HuH-7 (cell line): Measurements from ENCODE around the gene HOXC11.

Experiments used
- DNase-seq: peaks from one replicate; pipeline ENCODE4 v3.0.0; 2011; ENCODE audit warnings: low spot score

HOXC11 gene

DNA sequence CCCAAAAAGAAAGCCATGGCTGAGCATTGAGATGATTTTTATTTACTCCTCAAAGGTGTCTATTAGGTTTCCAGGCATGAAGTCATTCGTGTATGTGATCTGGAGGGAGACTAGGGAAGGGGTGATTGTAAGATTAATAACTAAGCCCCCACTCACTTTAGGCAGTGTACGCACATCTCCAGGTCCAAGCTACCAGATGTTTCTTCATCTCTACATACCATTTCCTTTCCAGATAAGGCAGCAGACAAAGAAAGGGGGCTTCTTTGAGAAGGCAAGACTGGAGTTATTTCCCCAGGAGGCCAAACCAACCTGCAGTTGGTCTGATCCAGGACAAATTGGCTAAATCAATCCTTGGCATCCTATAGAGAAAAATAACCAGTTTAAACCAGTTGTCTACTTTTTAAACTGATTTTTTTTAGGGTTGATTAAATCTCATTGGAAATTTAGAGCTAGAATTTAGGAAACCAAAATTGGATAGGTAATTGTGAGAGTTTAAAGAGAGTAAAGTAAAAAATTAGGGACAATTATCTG, 30.4 kb upstream of the HOXC11 start:
- DNase-seq = no peak

DNA sequence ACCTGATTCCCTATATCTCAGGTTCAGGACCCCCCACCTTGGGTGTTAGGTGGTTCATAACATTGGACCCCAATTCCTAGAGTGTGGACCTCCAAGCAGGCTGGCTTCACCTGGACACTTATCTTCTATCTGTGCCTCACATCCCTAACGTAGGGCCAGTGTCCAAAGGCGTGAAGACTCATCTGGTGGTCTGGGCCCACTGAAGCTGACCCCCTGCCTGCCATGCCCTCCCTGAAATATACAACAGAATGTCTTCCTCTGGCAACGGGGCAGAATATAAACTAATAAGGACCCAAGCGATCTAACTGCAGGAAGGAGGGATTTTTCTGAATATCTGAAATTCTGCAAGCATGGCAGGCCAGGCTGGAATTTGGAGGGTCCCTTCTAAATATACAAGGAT, 28.7 kb upstream of the HOXC11 start:
- DNase-seq = no peak

DNA sequence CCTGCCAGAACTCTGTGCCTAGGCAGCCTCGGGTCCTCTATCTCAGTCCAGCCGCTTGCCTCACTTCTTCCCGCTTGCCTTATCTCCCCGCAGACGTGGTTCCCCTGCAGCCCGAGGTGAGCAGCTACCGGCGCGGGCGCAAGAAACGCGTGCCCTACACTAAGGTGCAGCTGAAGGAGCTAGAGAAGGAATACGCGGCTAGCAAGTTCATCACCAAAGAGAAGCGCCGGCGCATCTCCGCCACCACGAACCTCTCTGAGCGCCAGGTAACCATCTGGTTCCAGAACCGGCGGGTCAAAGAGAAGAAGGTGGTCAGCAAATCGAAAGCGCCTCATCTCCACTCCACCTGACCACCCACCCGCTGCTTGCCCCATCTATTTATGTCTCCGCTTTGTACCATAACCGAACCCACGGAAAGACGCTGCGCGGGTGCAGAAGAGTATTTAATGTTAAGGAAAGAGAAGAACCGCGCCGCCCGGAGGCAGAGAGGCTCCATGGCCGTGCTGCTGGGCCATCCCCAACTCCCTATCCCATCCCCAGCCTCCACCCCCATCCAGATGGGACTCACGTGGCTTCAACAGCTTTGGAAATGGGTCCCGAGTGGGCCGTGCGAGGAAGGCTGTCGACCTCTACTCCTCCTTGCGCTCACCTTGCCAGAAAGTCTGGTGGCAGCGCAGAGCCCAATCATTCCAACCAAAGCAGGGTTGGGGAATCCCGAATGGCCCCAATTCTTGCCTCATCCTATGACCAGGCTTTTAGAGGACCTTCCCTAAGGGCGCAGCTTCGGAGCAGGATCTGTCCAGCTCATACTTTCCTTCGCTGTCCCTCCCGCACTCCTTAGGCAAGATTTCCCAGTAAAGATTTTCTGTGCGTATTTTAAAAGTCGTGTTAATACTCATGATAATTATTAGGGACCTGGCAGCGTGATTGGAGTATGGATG, 27.7 kb upstream of the HOXC11 start:
- DNase-seq = no peak

DNA sequence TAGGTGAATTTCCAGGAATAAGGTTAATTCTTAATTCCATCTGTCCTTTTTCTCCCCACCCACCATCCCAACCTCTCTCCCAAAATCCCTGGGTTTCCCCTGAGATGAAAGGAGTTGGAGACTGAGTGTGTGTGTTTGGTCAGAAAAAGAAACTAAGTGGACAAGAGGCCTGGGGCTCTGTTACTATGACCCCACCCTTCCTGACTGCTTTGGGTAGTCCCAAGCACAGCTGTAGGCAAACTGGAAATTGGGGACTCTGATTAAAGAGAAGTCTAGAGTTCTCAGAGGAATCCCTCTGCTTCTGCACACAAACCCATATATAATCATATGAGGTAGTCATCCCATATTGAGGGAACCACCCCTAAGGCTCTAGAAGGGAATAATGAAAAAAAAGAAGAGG, 25.2 kb upstream of the HOXC11 start:
- DNase-seq = no peak

DNA sequence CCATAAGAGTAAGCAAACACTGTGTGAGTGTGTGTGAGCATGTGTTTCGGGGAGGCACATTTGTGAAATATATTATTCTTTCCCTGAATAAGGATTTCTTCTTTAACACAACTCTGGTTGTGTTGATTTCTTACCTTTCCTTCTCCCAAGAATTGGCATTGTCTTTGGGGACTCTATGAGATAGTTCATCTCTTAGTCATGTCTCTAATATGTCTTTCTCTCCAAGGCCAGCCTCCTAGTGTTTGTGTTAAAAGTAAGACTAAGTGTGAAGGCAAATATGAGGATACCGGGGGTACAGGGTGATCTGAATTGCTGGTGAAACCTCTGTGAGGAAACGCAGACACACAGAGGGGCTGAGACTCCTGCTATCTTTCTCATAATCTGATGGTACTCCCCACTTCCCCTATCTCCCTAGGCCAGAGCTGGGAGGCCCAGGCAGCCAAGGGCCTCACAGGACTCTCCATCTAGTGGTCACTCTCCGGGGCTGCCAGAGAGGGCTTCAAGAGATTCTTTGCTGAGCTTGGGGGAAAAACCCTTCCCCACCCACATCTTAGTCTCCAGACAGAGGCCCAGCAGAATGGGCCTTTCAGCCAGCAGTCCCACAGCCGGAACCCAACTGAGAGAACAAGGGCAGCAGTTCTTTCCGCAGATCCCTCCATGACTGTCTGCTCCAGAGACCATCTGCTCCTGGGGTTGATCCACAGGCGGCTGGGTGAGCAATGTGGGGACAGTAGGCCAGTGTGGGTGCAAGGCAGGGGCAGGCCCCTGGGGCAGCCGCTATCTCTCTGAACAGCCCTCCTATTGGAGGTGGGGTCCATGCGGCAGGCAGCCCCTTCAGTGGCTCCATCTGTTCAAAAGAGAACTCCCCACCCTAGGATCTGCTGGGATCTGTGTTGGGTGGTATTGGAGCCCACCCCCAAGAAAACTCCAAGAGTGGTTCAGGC, 24.0 kb upstream of the HOXC11 start:
- DNase-seq = peak; percentile 78

DNA sequence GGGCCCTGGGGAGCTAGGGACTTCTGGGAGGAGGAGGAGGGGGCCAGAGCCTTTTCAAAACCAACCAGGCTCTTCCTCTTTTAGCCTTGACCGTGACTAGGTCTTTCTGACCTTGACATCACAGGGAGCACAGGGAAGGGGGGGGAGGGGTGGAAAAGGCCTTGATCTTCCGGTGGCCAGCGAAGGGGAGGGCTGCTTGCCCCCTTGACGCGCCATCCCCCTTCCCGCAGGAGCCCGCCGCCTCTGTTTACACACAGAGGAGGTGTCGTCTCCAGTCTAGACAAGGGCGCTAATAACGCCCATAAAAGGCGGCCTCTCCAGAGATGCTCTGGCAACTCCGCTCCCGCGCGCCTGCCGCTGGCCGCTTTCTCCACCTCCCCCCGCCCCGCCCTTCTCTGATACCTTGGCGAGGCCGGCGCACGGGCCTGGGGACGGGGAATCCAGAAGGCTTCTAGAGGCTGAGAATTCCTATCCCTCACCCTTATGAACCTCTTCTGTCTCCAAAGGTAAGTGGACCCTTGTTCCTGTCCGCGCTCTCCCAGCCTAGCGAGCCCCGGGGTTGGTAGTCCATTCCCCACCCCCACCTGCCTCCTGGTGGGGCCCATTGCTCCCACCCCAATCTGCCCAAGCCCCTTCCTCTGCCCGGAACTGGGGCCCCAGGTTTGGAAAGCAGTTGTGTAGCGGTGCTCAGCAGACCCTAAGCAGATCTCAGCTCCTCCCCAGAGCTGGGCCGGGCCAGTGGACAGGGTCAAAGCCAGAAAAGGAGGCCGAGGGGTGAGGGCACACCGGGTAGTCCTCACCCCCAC, 23.1 kb upstream of the HOXC11 start:
- peak; percentile 65 for DNase-seq

DNA sequence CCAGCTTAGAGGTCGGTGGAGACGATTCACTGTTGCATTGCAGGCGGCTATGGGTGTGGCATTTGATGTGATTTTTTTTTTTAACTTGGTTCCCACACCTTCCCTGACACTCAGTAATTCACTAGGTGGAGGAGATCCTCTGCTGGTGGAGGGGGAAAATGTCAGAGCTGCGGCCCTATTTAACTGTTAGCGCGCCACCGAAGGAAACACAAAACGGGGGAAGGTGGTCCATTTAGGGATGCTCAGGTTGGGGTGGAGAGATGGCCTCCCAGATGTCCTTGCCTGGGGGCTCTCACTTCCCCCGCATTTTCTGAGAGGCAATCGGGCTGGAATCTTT, 22.5 kb upstream of the HOXC11 start:
- DNase-seq = peak; percentile 70

DNA sequence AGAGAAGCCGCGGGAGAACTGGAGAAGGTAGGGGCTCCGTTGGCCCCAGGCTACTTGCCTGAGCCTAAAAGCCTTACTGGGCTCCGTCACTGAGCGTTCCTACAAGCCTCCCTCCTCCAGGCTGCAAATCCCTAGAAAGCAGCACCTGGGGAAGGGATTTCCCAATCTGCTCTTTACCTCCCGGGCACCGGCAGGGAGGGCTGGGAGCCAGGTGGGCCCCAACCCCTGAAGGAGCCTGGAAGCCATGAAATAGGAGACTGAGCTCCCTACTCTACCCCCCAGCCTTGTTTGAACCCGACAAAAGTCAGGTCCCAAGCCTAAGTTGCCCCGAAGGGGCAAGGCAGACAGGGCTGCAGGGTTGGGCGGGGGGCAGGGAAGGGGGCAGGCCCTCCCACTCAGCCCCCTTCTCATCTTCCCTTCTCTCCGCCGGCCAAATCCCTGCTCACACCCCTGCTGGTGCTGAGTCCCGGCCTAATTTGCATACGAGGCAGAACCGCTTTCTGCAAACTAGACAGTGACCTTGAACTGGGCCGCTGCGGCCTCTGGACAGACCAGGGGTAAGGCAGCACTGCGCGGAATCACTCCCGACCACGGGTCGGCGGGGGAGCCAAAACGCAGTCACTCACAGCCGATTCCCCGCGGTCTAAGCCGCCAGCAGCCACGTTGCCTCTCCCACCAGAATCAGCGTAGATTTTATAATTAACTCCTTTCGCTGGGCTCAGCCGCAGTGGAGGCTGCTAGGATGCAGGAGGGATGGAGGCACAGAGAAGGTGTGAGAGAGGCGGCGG, 21.9 kb upstream of the HOXC11 start:
- DNase-seq = no peak

DNA sequence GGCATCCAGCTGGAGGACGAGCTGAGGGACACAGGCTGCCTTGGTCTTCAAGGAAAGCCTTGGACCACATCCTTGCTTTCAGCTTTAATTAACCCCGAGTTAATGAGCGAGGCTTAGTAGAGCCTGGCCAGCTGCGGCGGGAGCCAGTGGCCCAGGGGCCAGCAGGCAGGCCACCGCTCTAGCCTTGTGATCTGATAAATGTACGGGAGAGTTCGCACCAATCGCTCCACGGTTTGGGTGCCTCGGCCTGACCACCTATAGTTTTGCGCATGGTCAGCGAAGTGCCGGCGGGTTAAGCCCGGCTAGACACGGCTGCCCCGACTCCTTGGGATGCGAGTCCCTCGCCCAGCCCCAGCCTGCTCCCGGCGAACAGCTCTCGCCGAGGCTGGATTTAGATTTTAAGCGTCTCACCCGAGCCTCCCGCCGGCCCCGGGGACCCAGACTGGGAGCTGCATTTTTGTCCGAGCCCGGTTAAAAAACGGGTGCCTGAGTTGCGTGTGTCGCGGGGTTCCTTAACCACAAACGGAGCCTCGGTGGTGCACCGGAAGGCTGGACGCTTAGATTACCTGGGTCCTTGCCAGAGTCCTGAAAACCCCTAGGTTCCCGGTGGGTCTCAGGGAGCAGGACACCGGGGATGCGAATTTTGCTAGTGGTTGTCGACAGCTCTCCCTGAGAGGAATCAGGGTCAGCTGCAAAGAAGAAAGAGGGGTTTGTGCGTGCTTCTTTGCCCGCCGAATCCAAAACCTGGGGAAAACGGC, 21.2 kb upstream of the HOXC11 start:
- DNase-seq = no peak

DNA sequence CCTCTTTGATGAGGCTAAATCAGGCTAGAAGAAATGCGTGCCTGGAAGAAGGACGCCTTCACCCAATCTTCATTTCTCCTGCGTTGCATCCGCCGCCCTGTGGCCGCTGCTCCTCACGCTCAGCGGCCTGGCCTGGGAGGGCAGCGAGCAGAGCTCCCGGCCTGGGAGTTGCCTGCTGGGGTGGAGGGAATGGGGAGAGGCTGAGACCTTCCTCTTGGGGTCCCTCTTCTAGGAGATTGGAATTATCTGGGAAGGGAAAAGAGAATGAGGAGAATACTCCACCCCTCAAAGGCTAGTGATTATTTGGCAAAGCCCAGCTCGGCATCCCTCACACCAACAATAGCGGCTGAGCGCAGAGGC, 20.6 kb upstream of the HOXC11 start:
- no peak for DNase-seq

DNA sequence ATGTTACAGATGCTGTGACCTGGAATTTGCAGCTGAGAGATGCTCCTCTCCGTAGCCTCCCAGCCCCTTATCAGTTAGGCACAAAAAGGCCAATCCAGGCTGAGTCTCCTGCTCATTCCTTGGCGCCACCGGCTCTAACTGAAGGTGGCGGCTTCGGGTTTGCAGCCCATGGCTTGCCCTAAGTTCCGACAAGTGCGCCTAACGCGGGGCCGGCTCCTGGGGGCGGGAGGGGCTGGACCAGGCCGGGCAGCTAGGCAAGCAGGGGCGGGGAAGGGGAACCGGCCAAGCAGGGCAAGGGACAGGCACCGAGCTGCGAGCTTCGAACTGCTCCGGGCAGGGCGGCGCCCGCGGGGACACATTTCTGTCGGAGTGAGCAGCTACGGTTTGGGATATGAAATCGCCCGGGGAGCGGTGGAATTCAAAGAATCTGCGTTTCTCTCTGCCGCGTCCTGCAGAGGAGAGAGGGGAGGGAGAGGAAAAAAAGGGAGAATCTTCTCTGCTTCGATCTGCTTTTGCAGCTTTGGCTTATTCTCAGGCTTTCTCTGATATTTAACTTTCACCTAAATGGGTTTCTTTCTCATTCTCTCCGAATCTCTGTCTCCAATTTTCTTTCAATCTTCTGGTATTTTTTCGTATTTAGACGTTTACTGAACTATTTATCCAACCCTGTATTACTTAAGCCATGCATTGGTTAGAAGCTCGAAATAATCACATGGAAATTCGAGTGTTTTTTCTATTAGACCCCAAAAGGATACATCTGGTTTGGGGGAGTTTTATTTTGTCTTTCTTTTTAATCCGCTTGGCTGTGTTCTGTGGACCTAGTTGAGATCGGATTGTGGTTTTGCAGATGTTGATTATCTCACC, 19.8 kb upstream of the HOXC11 start:
- peak; percentile 82 for DNase-seq

DNA sequence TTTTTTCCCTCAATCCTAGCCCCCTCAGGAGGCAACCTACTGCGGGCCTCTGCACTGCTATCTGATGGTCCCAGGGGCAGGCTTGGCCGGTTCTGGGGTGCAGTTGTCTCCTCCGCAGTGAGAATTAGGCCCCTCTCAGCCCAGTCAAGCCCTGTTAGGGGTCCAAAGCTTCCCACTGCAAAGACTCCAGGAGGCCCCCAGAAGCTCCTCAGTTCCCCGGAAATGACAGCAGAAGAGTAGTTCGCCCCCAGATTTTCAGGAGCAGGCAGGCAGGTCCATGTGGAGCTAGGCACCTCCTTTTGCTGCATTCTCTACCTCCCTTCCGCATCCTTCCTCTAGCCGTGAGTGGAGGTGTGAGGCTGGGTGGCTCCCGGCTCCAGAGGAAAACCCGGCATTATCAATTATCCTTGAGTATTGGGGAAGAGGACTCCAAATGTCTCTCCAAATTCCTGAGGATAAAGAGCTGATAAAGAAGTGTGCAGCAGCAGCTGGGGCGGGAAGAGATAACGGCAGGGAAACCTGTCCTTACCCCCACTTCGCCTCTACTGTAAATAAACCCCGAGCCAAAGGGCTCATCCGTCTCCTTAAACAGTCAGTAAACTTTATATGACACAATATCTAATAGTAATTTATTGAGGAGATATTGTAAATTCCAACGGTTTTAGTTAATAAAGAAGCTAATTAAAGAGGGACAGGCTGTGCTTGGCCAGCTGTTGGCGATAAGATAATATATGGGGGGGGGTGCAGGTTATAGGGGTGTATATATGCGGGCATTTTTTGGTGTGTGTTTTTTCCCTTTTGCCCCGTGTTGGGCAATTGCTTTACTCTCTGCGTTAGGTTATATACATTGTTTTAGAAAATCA, 18.9 kb upstream of the HOXC11 start:
- DNase-seq = no peak

DNA sequence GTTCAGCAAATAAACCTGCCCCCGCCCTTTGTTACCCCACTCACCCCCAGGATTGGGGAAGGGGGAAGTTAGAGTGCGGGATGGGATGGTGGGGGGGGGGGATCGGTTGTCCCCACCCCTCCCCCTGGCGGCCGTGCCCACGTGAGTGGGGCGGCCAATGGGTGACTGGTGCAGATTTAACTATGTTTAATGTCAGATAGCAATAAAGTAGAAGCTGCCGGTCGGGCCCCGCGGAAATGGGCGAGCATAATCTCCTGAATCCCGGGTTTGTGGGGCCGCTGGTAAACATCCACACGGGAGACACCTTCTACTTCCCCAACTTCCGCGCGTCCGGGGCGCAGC, 18.3 kb upstream of the HOXC11 start, which contains the start of gene HOXC12:
Gene HOXC12 (plus strand): TSS at position 210 of the 342 bp plus-strand sequence. CDS start 27 bp downstream, at position 237.
- no peak for DNase-seq

DNA sequence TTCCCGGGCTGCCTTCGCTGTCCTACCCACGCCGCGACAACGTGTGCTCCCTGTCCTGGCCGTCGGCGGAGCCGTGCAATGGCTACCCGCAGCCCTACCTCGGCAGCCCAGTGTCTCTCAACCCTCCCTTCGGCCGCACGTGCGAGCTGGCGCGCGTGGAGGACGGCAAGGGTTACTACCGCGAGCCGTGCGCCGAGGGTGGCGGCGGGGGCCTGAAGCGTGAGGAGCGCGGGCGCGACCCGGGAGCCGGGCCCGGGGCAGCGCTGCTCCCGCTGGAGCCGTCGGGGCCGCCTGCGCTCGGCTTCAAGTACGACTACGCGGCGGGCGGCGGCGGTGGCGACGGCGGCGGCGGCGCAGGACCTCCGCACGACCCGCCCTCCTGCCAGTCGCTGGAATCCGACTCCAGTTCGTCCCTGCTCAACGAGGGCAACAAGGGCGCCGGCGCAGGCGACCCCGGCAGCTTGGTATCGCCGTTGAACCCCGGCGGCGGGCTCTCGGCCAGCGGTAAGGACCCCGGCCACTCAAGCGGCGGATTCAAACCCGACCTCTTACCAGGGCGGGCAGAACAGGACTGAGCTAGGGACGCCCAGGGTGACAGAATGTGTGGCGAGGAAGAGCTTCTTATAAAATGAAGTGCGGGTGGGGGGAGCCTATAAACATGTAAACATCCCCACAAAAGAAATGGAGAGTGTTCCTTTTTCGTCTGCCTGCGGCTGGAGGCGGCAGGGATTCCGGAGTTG, 17.7 kb upstream of the HOXC11 start:
- DNase-seq = no peak

DNA sequence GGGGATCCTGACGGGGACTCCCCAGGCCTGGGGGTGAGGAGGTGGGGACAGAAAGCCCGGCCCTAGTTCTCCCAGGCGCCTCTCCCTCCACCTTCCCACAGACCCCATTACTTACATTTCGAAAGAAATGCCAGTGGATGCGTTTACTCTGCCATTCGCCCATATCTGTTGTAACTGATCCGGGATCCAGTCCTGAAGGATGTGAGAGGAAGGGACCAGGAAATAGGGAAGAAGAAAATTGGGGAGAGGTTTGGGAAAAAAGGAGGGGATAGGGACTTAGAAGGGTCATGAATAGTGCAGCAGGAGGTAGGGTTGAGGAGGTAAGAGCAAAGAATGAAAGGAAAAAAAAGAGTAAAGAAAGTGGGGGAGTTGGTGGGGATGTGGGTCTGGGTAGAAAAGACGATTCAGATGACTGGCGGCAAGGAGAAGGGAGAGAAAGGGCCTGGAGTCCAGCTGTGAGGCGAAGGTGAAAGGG, 17.1 kb upstream of the HOXC11 start:
- no peak for DNase-seq

DNA sequence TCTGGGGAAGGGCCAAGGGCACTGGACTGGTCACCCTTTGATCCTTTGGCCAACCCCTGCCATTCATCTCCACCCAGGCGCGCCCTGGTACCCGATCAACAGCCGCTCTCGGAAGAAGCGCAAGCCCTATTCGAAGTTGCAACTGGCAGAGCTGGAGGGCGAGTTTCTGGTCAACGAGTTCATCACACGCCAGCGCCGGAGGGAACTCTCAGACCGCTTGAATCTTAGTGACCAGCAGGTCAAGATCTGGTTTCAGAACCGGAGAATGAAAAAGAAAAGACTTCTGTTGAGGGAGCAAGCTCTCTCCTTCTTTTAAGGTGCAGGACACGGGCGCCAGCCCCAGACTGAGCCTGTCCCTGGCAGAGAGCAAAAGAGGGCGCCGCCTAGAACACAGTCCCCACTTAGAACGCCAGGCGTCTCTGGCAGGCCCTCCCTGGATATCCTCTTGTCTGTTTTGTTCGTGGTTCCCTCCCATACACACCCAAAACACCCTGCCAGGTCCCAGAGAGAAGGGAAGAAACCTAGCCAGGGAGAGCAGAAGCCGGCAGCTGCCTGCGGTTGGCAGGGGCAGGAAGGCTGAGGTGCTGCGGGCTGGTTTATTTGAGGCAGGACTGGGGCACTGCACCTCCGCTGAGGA, 16.6 kb upstream of the HOXC11 start:
- no peak for DNase-seq

DNA sequence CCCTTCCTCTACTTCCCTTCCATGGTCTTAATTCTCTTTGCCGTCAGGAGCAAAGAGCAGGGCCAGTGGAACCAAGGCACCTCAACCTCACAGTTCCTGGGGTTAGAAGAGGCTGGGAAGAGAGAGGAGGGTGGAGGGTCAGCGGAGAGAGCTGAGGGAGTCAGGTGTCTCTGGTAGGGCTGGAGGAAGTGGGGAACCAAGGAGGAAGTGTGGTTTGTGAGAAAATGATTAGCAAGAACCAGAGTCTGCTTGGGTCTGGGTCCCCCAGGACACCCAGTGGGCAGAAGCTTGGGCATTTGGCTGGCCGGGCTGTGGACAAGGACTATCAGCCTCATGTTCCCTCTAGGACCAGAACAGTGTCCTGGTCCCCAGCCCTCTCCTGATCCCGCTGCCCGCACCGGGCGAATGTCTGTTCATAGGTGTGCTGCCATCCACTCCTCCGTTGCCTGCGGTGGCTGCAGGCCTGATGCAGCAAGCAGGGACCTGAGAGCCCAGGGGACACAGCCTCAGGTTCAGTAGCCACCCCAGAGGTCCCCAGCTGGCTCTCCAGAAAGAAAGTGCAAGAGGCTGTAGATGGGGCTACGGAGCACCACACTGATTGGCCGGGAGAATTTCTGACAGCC, 15.9 kb upstream of the HOXC11 start:
- no peak for DNase-seq
